DND-41 (cell line): ENCODE measurements around the gene THAP2.

Source experiments
- EZH2 ChIP-seq: IDR thresholded peaks from 3 replicates; pipeline ENCODE4 v1.6.1; 2012; ENCODE audit warnings: borderline replicate concordance, low read depth, mild to moderate bottlenecking, moderate library complexity, low read length, inconsistent platforms; ENCODE audit not compliant: severe bottlenecking
- TF ChIP-seq, protein P1 (sequence below): IDR thresholded peaks from 2 replicates; pipeline ENCODE4 v1.5.1; 2012; ENCODE audit warnings: borderline replicate concordance, low read length, moderate library complexity, mild to moderate bottlenecking; ENCODE audit not compliant: poor library complexity, severe bottlenecking; ENCODE audit errors: extremely low read depth

DNA sequence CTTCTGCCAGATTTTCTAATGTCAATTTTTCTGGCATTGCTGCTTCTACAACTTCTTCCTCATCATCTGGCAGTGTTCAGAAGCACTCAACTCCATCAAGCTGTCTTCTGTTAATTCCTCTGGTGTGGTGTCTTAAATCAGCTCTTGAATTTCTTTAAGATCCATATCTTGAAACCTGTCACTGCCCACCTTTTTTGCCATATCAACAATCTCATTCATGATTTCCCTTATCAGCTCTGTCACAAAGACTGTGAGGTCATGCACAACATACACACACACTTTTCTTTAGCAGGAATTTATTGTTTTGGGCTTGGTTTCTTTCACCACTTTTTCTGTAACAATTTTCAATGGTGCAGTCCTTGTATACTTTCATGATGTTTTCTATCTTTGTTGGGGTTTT lies 7.2 kb downstream of the THAP2 start:
- TF ChIP-seq, protein P1, sequence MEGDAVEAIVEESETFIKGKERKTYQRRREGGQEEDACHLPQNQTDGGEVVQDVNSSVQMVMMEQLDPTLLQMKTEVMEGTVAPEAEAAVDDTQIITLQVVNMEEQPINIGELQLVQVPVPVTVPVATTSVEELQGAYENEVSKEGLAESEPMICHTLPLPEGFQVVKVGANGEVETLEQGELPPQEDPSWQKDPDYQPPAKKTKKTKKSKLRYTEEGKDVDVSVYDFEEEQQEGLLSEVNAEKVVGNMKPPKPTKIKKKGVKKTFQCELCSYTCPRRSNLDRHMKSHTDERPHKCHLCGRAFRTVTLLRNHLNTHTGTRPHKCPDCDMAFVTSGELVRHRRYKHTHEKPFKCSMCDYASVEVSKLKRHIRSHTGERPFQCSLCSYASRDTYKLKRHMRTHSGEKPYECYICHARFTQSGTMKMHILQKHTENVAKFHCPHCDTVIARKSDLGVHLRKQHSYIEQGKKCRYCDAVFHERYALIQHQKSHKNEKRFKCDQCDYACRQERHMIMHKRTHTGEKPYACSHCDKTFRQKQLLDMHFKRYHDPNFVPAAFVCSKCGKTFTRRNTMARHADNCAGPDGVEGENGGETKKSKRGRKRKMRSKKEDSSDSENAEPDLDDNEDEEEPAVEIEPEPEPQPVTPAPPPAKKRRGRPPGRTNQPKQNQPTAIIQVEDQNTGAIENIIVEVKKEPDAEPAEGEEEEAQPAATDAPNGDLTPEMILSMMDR, result no peak
- TF ChIP-seq EZH2, result no peak
